Mononuclear cell (primary cell): ENCODE measurements around the gene COX6B2. TPM values are rescaled to one million over a fixed set of nuclear protein-coding genes. Genes with fewer than 3 reads are reported as not detected.

Experiments
- H3K27me3 ChIP-seq: 2 replicates; pipeline ENCODE4 v1.6.0; 2011; ENCODE audit warnings: low read length, control low read depth; ENCODE audit not compliant: insufficient read depth
- H3K4me1 ChIP-seq: 2 replicates; pipeline ENCODE4 v1.5.1; 2011; ENCODE audit warnings: mild to moderate bottlenecking, low read length, control low read depth; ENCODE audit not compliant: insufficient read depth
- H3K4me3 ChIP-seq: 2 replicates; pipeline ENCODE4 v1.5.1; 2011; ENCODE audit warnings: mild to moderate bottlenecking, low read length, moderate library complexity
- H3K9me3 ChIP-seq: 2 replicates; pipeline ENCODE4 v1.5.1; 2011; ENCODE audit warnings: low read depth, mild to moderate bottlenecking, control low read depth, low read length
- total RNA-seq: library from RNA; depleted of rRNA; stranded (reverse); fragments of >200 nt; gene quantifications from one replicate; pipeline ENCODE4 v1.2.3, GENCODE V29; 2012

COX6B2 gene
- total RNA-seq, 1 donor: not detected

- Histone ChIP-seq H3K4me3 (no peak overlapping the region), H3K4me1 (peaks cover 4% of the 10 kb centered on the region), H3K27me3 (peaks cover 11% of the 10 kb centered on the region), H3K9me3 (no peaks in the 10 kb centered on the region)
Measured at GRCh38 chr19:55358493-55358892, 4.0 kb upstream of the COX6B2 start.

- Histone ChIP-seq H3K4me1 (peaks cover 8% of the 10 kb centered on the region), H3K4me3 (no peak overlapping the region), H3K27me3 (peaks cover 31% of the 10 kb centered on the region), H3K9me3 (no peaks in the 10 kb centered on the region)
Measured at GRCh38 chr19:55355213-55355821, 798 bp upstream of the COX6B2 start.

- Histone ChIP-seq H3K9me3 (no peaks in the 10 kb centered on the region), H3K4me3 (no peak overlapping the region), H3K27me3 (peaks cover 31% of the 10 kb centered on the region), H3K4me1 (peaks cover 8% of the 10 kb centered on the region)
Measured at GRCh38 chr19:55353803-55354697, 469 bp downstream of the COX6B2 start.

GRCh38 chr19:55353356-55353802 is 1.1 kb downstream of the COX6B2 start:
- Histone ChIP-seq H3K4me1 (peaks cover 8% of the 10 kb centered on the region), H3K4me3 (no peak overlapping the region), H3K9me3 (no peaks in the 10 kb centered on the region), H3K27me3 (peaks cover 31% of the 10 kb centered on the region)

GRCh38 chr19:55352549-55353145 is 1.9 kb downstream of the COX6B2 start:
- peaks cover 8% of the 10 kb centered on the region for H3K4me1 ChIP-seq
- H3K27me3 ChIP-seq: peaks cover 31% of the 10 kb centered on the region
- H3K9me3 ChIP-seq: no peaks in the 10 kb centered on the region
- H3K4me3 ChIP-seq: no peak overlapping the region

- Histone ChIP-seq H3K27me3 (peaks cover 31% of the 10 kb centered on the region), H3K9me3 (no peaks in the 10 kb centered on the region), H3K4me3 (no peak overlapping the region), H3K4me1 (peaks cover 8% of the 10 kb centered on the region)
Measured at GRCh38 chr19:55352040-55352439, 2.5 kb downstream of the COX6B2 start.

- no peak overlapping the region for H3K4me3 ChIP-seq
- H3K9me3 ChIP-seq: no peaks in the 10 kb centered on the region
- peaks cover 8% of the 10 kb centered on the region for H3K4me1 ChIP-seq
- H3K27me3 ChIP-seq: peaks cover 29% of the 10 kb centered on the region
Measured at GRCh38 chr19:55350620-55351315, 3.8 kb downstream of the COX6B2 start.

- H3K4me3 ChIP-seq: no peak overlapping the region
- no peaks in the 10 kb centered on the region for H3K9me3 ChIP-seq
- peaks cover 19% of the 10 kb centered on the region for H3K27me3 ChIP-seq
- peaks cover 4% of the 10 kb centered on the region for H3K4me1 ChIP-seq
Measured at GRCh38 chr19:55348317-55349034, 6.0 kb downstream of the COX6B2 start.

- H3K4me1 ChIP-seq: no peaks in the 10 kb centered on the region
- H3K9me3 ChIP-seq: no peaks in the 10 kb centered on the region
- H3K27me3 ChIP-seq: peaks cover 10% of the 10 kb centered on the region
- no peak overlapping the region for H3K4me3 ChIP-seq
Measured at GRCh38 chr19:55347442-55348009, 7.0 kb downstream of the COX6B2 start.

- no peaks in the 10 kb centered on the region for H3K9me3 ChIP-seq
- H3K4me1 ChIP-seq: no peaks in the 10 kb centered on the region
- H3K4me3 ChIP-seq: no peak overlapping the region
- peaks cover 4% of the 10 kb centered on the region for H3K27me3 ChIP-seq
Measured at GRCh38 chr19:55346725-55347441, 7.6 kb downstream of the COX6B2 start.

GRCh38 chr19:55345818-55346724 is 8.4 kb downstream of the COX6B2 start:
- Histone ChIP-seq H3K4me3 (no peak overlapping the region), H3K4me1 (peaks cover 5% of the 10 kb centered on the region), H3K27me3 (no peaks in the 10 kb centered on the region), H3K9me3 (no peaks in the 10 kb centered on the region)

GRCh38 chr19:55345101-55345817 is 9.3 kb downstream of the COX6B2 start:
- Histone ChIP-seq H3K9me3 (no peaks in the 10 kb centered on the region), H3K4me1 (peaks cover 13% of the 10 kb centered on the region), H3K27me3 (no peaks in the 10 kb centered on the region), H3K4me3 (no peak overlapping the region)
